Hepatocyte (in vitro differentiated cells): Measurements from ENCODE around the gene DHRS12. TPM values are rescaled to one million over a fixed set of nuclear protein-coding genes. Genes with fewer than 3 reads are reported as not detected.

ENCODE experiments used
- DNase-seq: peaks from one replicate; pipeline ENCODE4 v3.0.0-alpha.2; 2016; ENCODE audit warnings: low spot score
- H2AFZ ChIP-seq: fragments of 200-600 bp; sonication (generic); 2 replicates; pipeline ENCODE4 v1.6.0; 2016; ENCODE audit warnings: antibody characterized with exemption, mild to moderate bottlenecking
- H3K27ac ChIP-seq: fragments of 200-600 bp; sonication (generic); 2 replicates; pipeline ENCODE4 v1.5.1; 2016; ENCODE audit warnings: mild to moderate bottlenecking
- H3K27me3 ChIP-seq: fragments of 200-600 bp; sonication (generic); 2 replicates; pipeline ENCODE4 v1.6.1; 2016
- H3K36me3 ChIP-seq: fragments of 200-600 bp; sonication (generic); replicated peaks from 2 replicates; pipeline ENCODE4 v1.5.1; 2016; ENCODE audit warnings: low read depth; ENCODE audit not compliant: insufficient read depth
- H3K4me1 ChIP-seq: fragments of 200-600 bp; sonication (generic); 2 replicates; pipeline ENCODE4 v1.5.1; 2016; ENCODE audit warnings: mild to moderate bottlenecking, moderate library complexity; ENCODE audit not compliant: insufficient read depth
- H3K4me2 ChIP-seq: fragments of 200-600 bp; sonication (generic); 2 replicates; pipeline ENCODE4 v1.6.0; 2016
- H3K4me3 ChIP-seq: fragments of 200-600 bp; sonication (generic); 2 replicates; pipeline ENCODE4 v1.5.1; 2016; ENCODE audit warnings: mild to moderate bottlenecking
- H3K79me2 ChIP-seq: fragments of 200-600 bp; sonication (generic); 2 replicates; pipeline ENCODE4 v1.6.0; 2017; ENCODE audit warnings: mild to moderate bottlenecking
- H3K9me2 ChIP-seq: fragments of 200-600 bp; sonication (generic); replicated peaks from 2 replicates; pipeline ENCODE4 v1.6.0; 2017; ENCODE audit warnings: mild to moderate bottlenecking; ENCODE audit not compliant: insufficient read depth
- H3K9me3 ChIP-seq: fragments of 200-600 bp; sonication (generic); 2 replicates; pipeline ENCODE4 v1.5.1; 2016; ENCODE audit warnings: low read depth, mild to moderate bottlenecking
- H4K20me1 ChIP-seq: fragments of 200-600 bp; sonication (generic); 2 replicates; pipeline ENCODE4 v1.6.0; 2016; ENCODE audit warnings: mild to moderate bottlenecking; ENCODE audit not compliant: insufficient read depth, poor library complexity, severe bottlenecking
- CTCF ChIP-seq: fragments of 200-600 bp; sonication (generic); IDR thresholded peaks from 2 replicates; pipeline ENCODE4 v1.5.1; 2016; ENCODE audit warnings: antibody characterized with exemption, mild to moderate bottlenecking; ENCODE audit not compliant: poor library complexity
- EZH2 ChIP-seq: fragments of 200-600 bp; sonication (generic); IDR thresholded peaks from 2 replicates; pipeline ENCODE4 v1.6.1; 2016; ENCODE audit warnings: antibody characterized with exemption, mild to moderate bottlenecking, borderline replicate concordance
- EZH2phosphoT487 ChIP-seq: fragments of 200-600 bp; sonication (generic); IDR thresholded peaks from one replicate; pipeline ENCODE4 v1.6.1; 2018; ENCODE audit warnings: antibody characterized with exemption, mild to moderate bottlenecking, low read depth, moderate library complexity; ENCODE audit not compliant: unreplicated experiment, severe bottlenecking
- WGBS: methylation state at CpG from one replicate; pipeline ENCODE4 v1.1.6; 2016; ENCODE audit warnings: low lambda C conversion rate; ENCODE audit errors: missing lambda C conversion rate; 5-methylcytosine and 5-hydroxymethylcytosine counted together
- polyA plus RNA-seq: library from polyadenylated mRNA; unstranded; fragments of >200 nt; fragmentation: Nextera tagmentation; extraction: Ambion mirVana; gene quantifications from 2 replicates; pipeline ENCODE4 v1.2.1, GENCODE V29; 2016
- total RNA-seq: library from RNA; depleted of rRNA; stranded (reverse); fragments of >200 nt; gene quantifications from 2 replicates; pipeline ENCODE4 v1.2.3, GENCODE V29; 2014

Gene DHRS12
- total and polyA plus RNA-seq, 2 experiments from 2014 or later: 4.6 to 13.5 TPM

- no peak overlapping the region for H3K4me3 ChIP-seq
- WGBS: 71% methylated on average over 3 of the region's 3 CpGs
- H2AFZ ChIP-seq: no peak overlapping the region
- no peaks in the 10 kb centered on the region for H3K36me3 ChIP-seq
- no peaks in the 10 kb centered on the region for H3K9me3 ChIP-seq
- no peak for DNase-seq
- no peaks in the 10 kb centered on the region for H3K79me2 ChIP-seq
- H3K4me2 ChIP-seq: no peak overlapping the region
- peaks cover 14% of the 10 kb centered on the region for H3K4me1 ChIP-seq
- TF ChIP-seq CTCF (no peak), EZH2 (no peak), EZH2phosphoT487 (no peak)
- no peaks in the 10 kb centered on the region for H3K9me2 ChIP-seq
- H4K20me1 ChIP-seq: no peaks in the 10 kb centered on the region
- no peaks in the 10 kb centered on the region for H3K27me3 ChIP-seq
- no peak overlapping the region for H3K27ac ChIP-seq
Measured at GRCh38 chr13:51843529-51843928, 39.6 kb upstream of the DHRS12 start.

- Histone ChIP-seq H3K36me3 (no peaks in the 10 kb centered on the region), H2AFZ (no peak overlapping the region), H3K9me3 (no peaks in the 10 kb centered on the region), H4K20me1 (no peaks in the 10 kb centered on the region), H3K4me3 (no peak overlapping the region), H3K27me3 (no peaks in the 10 kb centered on the region), H3K4me2 (no peak overlapping the region), H3K9me2 (no peaks in the 10 kb centered on the region), H3K79me2 (no peaks in the 10 kb centered on the region), H3K4me1 (peaks cover 14% of the 10 kb centered on the region), H3K27ac (no peak overlapping the region)
- DNase-seq: no peak
- TF ChIP-seq CTCF: no peak
- TF ChIP-seq EZH2phosphoT487: no peak
- TF ChIP-seq EZH2: no peak
- 93% methylated on average over 6 of the region's 6 CpGs for WGBS
Measured at GRCh38 chr13:51841732-51842131, 37.8 kb upstream of the DHRS12 start.

GRCh38 chr13:51840917-51841316 lies 37.0 kb upstream of the DHRS12 start:
- no peak for TF ChIP-seq EZH2
- TF ChIP-seq EZH2phosphoT487: no peak
- no peak for TF ChIP-seq CTCF
- DNase-seq: no peak
- peaks cover 14% of the 10 kb centered on the region for H3K4me1 ChIP-seq
- H3K79me2 ChIP-seq: no peaks in the 10 kb centered on the region
- H3K9me3 ChIP-seq: no peaks in the 10 kb centered on the region
- H3K4me2 ChIP-seq: no peak overlapping the region
- no peak overlapping the region for H2AFZ ChIP-seq
- H3K4me3 ChIP-seq: no peak overlapping the region
- H3K36me3 ChIP-seq: no peaks in the 10 kb centered on the region
- H3K27me3 ChIP-seq: no peaks in the 10 kb centered on the region
- H3K9me2 ChIP-seq: no peaks in the 10 kb centered on the region
- H3K27ac ChIP-seq: no peak overlapping the region
- 81% methylated on average over 6 of the region's 6 CpGs for WGBS
- H4K20me1 ChIP-seq: no peaks in the 10 kb centered on the region
